ENCODE results near the gene AP2A1.

AP2A1 gene

DNA sequence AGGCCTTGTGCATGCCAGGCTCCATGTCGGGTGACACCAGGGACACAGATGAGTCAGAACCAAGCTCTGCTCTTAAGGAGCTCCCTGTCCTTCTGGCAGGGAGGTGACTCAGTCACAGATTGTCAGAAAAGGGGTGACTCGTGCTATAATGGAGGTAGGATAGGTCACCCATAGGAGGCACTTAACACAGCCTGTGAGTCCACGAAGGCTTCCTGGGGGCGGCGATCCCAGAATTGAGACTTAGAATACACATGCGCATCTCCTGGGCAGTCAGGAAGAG lies 26.7 kb downstream of the AP2A1 start:
- no peak for DNase-seq (ENCODE audit: low read depth)

DNA sequence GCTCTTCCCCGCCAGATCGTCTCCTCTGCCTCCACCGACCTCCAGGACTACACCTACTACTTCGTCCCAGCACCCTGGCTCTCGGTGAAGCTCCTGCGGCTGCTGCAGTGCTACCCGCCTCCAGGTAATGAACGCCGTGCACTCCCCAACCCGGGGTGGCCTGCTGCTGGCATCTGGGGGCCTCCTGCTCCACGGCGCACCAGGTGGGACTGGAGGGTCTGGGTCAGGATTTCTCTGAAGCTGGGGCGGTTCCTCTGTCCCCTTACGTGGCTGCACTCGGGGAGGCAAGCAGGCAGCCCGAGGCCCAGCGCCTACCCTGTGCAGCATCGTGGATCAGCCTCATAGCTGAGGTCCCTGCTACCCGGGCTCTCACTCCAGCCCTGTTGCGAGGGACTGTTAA lies 28.8 kb downstream of the AP2A1 start:
- no peak for DNase-seq (ENCODE audit: low read depth)

DNA sequence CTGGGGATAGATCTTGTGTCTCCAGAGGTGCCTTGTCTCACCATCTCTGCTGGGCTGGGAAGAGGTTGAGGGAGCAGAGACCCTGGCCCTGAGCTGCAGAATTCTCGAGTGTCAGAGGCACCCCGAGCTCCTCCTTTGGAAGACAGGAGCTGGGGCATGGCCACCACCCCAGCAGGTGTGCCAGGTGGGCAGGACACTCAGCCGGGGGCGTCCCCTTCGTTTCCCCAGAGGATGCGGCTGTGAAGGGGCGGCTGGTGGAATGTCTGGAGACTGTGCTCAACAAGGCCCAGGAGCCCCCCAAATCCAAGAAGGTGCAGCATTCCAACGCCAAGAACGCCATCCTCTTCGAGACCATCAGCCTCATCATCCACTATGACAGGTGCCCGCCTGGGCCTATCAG lies 31.8 kb downstream of the AP2A1 start:
- DNase-seq (ENCODE audit: low read depth), result no peak

DNA sequence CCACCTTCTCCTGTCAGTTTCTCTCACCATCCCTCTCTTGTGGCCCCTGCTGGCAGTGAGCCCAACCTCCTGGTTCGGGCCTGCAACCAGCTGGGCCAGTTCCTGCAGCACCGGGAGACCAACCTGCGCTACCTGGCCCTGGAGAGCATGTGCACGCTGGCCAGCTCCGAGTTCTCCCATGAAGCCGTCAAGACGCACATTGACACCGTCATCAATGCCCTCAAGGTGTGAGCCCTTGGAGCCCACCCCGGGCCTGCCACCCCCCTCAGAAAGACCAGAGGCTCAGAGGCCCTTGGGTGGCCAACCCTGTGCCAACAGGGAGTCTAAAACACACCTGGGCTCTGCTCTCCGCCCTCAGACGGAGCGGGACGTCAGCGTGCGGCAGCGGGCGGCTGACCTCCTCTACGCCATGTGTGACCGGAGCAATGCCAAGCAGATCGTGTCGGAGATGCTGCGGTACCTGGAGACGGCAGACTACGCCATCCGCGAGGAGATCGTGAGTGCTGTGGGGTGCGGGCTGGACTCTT lies 32.5 kb downstream of the AP2A1 start:
- DNase-seq (ENCODE audit: low read depth), result no peak

DNA sequence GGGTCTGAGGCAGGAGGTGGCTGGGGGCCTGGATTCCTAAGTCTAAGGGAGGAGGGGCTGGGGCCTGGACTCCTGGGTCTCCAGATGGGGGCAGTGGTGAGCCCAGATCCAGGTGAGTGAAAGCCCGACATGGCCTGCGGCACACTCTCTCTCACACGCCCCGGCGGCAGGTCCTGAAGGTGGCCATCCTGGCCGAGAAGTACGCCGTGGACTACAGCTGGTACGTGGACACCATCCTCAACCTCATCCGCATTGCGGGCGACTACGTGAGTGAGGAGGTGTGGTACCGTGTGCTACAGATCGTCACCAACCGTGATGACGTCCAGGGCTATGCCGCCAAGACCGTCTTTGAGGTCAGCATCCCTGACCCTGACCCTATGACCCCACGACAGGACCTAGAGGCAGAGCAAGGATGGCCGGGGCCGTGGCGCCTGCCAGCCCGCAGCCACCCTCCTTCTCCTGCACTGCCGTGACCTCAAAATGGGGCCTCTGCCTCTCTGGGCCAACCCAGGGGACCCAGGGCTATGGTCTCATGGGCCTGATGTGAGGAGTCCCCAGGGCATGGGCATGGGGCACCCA lies 33.1 kb downstream of the AP2A1 start:
- no peak for DNase-seq (ENCODE audit: low read depth)

DNA sequence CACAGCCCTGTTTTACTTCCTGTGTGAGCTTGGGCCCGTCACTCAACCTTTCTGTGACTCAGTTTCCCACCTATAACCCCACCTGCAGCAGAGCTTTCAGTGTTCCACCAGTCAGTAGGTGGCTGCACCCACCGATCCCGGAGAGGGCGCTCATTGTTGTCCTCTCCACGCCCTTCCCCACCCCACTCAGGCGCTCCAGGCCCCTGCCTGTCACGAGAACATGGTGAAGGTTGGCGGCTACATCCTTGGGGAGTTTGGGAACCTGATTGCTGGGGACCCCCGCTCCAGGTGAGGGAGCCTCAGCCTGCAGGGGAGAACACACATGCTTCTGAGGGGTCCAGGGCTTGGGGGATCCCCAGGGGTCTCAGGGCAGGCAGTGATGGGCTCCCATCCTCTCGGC lies 34.0 kb downstream of the AP2A1 start:
- no peak for DNase-seq (ENCODE audit: low read depth)

DNA sequence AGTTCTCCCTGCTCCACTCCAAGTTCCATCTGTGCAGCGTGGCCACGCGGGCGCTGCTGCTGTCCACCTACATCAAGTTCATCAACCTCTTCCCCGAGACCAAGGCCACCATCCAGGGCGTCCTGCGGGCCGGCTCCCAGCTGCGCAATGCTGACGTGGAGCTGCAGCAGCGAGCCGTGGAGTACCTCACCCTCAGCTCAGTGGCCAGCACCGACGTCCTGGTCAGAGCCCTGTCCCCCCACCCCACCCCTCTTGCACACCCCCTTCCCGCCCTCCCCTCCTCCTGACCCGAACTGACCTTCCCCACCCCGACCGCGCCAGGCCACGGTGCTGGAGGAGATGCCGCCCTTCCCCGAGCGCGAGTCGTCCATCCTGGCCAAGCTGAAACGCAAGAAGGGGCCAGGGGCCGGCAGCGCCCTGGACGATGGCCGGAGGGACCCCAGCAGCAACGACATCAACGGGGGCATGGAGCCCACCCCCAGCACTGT lies 34.6 kb downstream of the AP2A1 start:
- DNase-seq (ENCODE audit: low read depth), result no peak

DNA sequence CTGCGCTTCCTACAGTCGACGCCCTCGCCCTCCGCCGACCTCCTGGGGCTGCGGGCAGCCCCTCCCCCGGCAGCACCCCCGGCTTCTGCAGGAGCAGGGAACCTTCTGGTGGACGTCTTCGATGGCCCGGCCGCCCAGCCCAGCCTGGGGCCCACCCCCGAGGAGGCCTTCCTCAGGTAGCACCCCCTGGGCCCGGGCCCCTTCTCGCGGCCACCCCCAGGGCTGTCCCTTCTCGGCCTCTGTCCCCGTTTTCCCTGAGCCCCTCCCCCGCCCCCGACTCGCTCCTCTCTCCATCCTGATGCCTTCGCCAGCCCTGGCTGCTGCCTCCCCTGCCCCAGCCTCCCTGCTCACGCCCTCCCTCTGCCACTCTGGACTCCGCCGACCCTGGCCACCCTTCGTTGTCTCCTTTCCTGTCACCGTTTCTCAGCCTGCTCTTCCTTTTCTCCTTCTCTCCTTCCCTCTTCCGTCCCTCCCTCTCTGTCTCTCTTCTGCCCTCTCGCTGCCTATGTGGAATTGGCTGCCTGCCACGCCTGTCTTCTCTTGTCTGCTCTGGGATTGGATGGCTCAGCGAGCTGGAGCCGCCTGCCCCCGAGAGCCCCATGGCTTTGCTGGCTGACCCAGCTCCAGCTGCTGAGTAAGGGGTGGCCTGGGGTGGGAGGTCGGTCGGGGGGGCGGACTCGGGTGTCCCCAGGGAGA lies 35.3 kb downstream of the AP2A1 start:
- DNase-seq (ENCODE audit: low read depth), result peak; percentile 87

DNA sequence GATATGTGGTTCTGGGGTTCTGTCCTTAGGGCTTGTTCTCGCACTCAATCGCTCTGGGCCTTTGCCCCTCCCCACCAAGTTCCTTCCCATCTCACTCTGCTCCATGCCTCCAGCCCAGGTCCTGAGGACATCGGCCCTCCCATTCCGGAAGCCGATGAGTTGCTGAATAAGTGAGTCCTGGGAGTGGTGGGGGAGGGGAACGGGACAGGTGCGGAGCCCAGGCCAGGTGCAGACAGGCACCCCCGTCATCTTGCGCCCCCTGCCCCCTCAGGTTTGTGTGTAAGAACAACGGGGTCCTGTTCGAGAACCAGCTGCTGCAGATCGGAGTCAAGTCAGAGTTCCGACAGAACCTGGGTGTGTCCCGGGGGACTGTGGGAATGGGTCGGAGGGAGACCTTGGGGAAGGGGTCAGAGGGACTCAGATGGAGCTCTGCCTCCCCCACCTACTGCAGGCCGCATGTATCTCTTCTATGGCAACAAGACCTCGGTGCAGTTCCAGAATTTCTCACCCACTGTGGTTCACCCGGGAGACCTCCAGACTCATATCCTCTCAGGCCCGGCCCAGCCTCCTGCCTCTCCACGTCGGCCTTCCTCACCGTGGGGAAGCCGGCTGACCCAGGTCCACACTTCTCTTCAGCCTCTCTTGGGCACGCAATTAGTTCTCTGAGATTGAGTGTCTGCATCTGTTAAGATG lies 36.2 kb downstream of the AP2A1 start:
- no peak for DNase-seq (ENCODE audit: low read depth)

DNA sequence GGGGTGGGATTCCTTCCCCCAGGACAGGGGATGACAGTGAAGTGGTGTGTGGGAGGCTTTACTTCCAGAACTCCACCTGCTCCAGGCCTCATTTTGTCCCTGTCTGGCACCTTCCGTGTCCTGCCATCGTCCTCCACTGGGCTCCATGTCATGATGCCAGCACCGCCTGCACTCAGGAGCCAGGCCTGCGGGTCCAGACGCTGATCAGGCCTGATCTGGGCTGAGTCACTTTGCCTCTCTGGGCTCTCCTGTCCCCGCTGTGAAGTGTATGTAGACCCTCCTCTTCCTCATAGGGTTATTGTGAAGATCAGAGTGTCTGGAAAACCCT lies 36.7 kb downstream of the AP2A1 start:
- no peak for DNase-seq (ENCODE audit: low read depth)

DNA sequence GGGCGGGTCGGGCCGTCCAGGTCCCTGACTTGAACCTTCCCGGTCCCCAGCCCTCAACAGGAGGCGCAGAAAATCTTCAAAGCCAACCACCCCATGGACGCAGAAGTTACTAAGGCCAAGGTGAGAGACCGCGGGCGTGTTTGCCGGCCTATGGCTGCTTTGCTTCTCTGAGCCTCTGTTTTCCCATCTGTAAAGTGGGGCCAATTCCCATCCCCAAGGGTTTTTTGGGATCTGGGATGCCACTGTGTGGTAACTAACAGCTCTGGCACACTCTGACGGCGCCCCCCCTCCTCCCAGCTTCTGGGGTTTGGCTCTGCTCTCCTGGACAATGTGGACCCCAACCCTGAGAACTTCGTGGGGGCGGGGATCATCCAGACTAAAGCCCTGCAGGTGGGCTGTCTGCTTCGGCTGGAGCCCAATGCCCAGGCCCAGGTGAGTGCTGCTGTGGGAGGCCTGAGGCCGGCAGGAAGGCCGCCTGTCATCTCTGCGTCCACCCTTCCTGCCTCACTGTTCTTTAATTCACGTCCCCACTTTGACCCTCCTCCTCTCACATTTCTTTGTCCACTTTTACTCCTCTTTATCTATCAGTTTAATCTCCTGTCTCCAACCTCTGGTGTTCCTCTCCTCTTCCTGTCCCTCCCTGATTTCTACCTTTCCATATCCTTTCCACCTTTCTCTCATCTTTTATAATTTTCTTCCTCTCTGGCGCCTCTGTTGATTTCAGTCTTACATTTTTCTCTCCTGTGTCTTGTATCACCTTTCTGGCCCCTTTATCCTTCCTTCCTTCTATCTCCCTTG lies 39.2 kb downstream of the AP2A1 start:
- no peak for DNase-seq (ENCODE audit: low read depth)

DNA sequence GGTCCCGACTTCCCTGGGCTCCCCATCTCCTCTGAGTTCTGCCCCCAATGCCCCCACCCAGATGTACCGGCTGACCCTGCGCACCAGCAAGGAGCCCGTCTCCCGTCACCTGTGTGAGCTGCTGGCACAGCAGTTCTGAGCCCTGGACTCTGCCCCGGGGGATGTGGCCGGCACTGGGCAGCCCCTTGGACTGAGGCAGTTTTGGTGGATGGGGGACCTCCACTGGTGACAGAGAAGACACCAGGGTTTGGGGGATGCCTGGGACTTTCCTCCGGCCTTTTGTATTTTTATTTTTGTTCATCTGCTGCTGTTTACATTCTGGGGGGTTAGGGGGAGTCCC lies 39.8 kb downstream of the AP2A1 start:
- no peak for DNase-seq (ENCODE audit: low read depth)

DNA sequence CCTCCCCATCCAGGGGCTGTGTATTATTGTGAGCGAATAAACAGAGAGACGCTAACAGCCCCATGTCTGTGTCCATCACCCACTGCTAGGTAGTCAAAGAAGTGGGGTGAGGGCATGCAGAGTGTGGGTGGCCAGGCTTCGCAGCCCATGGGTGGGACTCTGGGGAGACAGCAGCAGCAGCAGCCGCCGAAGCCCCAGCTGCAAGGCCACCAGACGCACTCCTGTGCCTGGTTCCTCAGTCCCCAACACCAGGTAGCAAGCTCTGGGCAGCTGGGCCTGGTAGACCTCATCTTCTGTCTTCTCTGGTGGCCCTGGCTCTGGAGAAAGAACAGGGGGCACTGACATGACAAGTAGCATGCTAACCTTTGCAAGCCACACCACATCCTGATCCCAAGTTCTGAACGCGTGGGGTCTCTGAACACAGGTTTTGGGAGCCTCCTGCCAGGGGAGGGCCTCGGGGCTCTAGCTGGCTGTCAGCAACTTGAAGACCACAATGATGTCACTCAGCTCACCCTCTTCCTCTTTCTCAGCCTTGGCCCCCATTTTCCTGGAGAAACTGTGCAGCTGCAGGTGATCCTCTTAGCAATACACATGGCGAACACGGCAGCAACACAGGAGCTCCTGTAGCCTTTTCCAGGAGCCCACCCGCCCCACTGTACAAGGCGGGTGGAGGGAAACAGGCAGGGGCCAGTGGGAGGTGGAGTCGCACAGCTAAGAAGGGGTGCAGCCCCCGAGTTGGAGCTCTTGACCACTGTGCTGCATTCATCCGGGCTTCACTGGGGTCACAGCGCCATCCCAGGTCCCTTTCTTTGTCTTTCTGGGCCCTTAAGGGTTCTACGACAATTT lies 40.5 kb downstream of the AP2A1 start:
- no peak for DNase-seq (ENCODE audit: low read depth)

DNA sequence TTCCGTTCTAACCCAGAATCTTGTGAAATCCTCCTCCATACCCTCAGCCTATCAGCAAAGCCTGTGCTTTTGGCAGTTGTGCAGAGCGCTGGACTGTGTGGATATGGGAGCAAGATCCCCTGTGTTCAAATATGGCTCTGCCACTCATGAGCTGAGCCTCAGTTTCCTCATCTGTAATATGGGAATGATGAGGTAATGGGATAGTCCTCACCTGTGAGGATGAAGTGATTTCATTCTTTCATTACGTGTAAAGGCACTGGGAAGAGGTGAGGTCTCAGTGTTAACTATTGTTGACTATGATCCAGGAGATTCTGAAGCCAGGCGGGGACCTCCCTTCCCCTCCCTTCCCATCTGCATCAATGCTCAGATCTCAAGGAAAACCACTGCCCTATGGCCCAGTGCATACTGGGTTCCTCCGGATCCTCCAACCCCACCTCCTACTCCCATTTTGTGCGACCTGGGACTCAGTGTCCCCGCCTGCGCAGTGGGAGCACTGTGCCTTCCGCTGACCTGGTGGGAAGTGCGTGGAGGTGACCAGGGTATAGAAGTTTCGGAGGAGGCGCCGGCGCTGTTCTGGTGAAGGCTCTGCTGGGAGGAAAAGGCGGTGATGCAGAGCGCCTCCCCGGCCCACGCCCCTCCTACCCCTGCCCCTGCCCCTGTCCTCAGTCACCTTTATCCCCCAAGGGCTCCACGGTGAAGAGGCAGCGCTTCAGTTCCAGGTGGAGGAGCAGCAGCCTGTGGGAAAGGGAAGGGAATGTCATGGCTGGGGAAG lies 41.3 kb downstream of the AP2A1 start:
- no peak for DNase-seq (ENCODE audit: low read depth)

DNA sequence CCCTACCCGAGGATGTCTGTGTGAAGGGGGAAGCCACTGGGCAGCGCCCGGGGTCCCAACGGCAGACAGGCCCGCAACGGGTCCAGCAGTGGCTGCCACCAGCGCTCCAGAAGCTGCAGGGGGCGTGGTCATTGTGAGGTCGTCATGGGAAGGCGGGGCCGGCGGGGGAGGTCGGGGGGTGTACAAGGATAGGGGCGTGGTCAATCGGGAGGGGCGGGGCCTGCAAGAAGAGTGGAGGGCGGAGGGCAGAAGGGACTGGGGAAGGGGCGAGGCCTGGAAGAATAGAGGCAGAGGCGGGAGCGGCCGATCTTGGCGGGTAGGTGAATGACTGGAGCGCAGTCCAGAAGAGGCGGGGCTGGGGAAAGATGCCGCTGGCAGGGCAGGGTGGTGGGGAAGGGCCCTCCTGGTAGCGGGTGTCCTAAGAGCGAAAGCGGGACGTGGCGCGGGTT lies 41.9 kb downstream of the AP2A1 start:
- peak; percentile 70 for DNase-seq (ENCODE audit: low read depth)

DNA sequence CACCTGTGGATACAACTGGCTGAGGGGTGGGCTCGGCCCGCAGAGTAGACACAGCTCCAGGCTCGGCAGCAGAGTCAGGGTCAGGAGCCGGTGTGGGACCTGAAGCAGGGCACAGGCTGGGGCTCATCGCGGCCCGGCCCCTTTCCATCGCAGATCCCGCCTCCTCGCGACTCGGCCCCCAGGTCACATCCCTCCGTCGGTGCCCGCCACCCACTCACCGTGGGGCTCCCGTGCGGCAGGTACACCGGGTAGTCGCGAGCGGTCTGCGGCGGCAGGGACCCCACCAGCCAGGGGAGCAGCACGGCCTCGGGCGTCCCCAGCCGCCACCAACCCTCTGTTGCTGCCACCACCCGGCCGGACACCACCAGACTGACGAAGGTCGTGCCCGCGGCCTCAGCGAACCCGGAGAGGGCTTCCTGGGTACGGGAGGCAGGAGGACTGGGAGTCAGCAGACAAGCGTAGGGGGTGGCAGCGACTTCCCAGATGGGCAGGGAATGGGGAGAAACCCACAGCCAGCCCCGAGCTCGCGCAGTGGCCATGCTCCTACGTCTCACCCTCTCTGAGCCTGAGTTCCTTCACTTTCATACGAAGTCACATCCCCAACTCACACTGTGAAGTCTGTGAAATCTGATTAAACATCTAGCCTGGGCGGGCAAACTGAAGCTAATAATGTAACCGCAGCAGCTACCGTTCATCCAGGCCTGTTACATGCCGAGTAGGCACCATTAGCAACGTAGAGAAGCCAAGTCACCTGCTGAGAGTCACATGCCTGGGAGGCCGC lies 42.5 kb downstream of the AP2A1 start:
- DNase-seq (ENCODE audit: low read depth), result no peak

DNA sequence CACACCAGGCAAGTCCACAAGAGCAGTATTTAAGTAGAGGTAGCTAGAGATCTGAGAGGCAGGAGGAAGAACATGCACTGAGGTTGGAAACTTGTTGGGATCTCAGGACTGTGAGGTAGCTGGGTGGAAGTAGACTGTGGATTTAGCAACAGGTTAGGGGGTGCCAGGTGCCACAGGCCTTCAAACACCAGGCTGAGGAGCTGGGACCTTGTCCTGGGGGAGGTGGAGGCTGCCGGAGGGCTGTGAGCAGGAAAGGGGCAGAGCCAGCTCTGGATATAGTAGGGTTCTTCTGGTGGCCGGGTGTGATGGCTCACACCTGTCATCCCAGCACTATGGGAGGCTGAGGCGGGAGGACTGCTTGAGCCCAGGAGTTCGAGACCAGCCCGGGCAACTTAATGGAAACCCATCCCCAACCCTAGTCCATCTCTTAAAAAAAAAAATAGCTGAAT lies 43.2 kb downstream of the AP2A1 start:
- DNase-seq (ENCODE audit: low read depth), result no peak

DNA sequence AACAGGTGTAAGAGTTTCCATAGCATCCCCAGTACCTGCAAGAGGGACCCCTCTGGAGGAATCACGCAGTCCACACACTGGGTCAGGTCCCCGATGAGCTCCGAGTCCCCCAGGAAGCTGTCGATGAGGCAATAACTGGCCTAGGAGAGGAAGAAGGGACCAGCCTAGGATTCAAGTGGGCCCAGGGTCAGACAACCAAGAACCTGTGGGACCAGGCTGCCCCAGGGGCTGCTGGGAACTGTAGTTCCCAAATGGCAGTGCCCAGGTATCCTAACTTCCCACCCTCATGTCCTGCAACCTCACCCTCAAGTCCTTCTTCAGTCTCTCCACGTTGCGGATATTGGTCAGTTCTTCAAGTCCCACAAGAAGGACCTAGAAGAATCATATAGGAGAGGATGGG lies 44.5 kb downstream of the AP2A1 start:
- DNase-seq (ENCODE audit: low read depth), result no peak

DNA sequence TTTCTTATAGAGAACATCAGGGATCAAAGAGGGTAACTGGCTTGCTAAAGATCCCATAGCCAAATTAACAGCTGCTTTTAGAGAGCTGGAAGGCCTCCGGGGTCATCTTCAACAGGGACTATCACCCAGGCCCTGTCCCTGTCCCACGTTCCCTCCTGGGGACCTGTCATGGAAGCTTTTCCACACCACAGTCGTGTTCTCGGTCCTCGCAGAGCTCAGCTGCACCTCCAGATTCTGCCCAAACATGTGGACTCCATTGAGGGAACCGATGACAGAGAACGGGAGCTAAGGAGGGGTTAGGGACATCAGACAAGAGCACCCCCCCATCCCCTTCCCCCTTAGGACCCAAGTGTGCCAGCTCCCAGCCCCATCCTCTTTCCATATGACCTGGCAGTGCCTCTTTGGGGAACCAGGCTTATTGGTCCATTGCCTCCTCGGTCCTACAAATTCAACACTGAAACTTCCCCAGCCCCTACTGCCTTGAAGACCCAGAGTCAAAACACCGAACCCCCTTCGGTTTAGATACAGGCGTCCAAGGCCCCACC lies 45.7 kb downstream of the AP2A1 start:
- no peak for DNase-seq (ENCODE audit: low read depth)
